Fibroblast of skin of scalp (primary cell): ENCODE data around the gene CDH22.

Experiments used
- DNase-seq: peaks from one replicate; pipeline ENCODE4 v3.0.0-alpha.2; 2013

Gene CDH22

GRCh38 chr20:46267108-46268105 is 40.9 kb downstream of the CDH22 start:
- no peak for DNase-seq

GRCh38 chr20:46265539-46265938 is 42.8 kb downstream of the CDH22 start:
- DNase-seq = no peak

GRCh38 chr20:46264391-46265266 is 43.7 kb downstream of the CDH22 start:
- DNase-seq = no peak

GRCh38 chr20:46261456-46262253 is 46.6 kb downstream of the CDH22 start:
- DNase-seq = no peak

- no peak for DNase-seq
Observed at GRCh38 chr20:46260936-46261454, 47.3 kb downstream of the CDH22 start.

- no peak for DNase-seq
Observed at GRCh38 chr20:46260480-46260879, 47.8 kb downstream of the CDH22 start.

GRCh38 chr20:46259260-46259859 is 48.9 kb downstream of the CDH22 start:
- no peak for DNase-seq

GRCh38 chr20:46257887-46258286 is 50.4 kb downstream of the CDH22 start:
- no peak for DNase-seq

- no peak for DNase-seq
Observed at GRCh38 chr20:46256293-46256692, 52.0 kb downstream of the CDH22 start.

- DNase-seq = peak; percentile 6
Observed at GRCh38 chr20:46255440-46256104, 52.7 kb downstream of the CDH22 start.

- no peak for DNase-seq
Observed at GRCh38 chr20:46253391-46253790, 54.9 kb downstream of the CDH22 start.

GRCh38 chr20:46252352-46253091 is 55.8 kb downstream of the CDH22 start:
- no peak for DNase-seq

GRCh38 chr20:46251211-46251673 is 57.1 kb downstream of the CDH22 start:
- no peak for DNase-seq

- no peak for DNase-seq
Observed at GRCh38 chr20:46250772-46251171, 57.5 kb downstream of the CDH22 start.

- no peak for DNase-seq
Observed at GRCh38 chr20:46249671-46250070, 58.6 kb downstream of the CDH22 start.

- no peak for DNase-seq
Observed at GRCh38 chr20:46246559-46246958, 61.7 kb downstream of the CDH22 start.

GRCh38 chr20:46243707-46244628 is 64.3 kb downstream of the CDH22 start:
- DNase-seq = peak; percentile 45

GRCh38 chr20:46242390-46242789 is 65.9 kb downstream of the CDH22 start:
- no peak for DNase-seq

- DNase-seq = no peak
Observed at GRCh38 chr20:46240881-46241280, 67.4 kb downstream of the CDH22 start.
